Calu3 (cell line): ENCODE results near the gene OOSP4A. TPM values are rescaled to one million over a fixed set of nuclear protein-coding genes. Genes with fewer than 3 reads are reported as not detected.
A peak's percentile ranks its signal among the peaks of the same experiment; 100 is the strongest.

ENCODE experiments used
- BruUV-seq: library from RNA; stranded (reverse); fragments of 400-500 nt; replicated peaks from 2 replicates; lab custom pipeline; 2021; lab: Mats Ljungman, UMichigan
- CTCF ChIA-PET: fragments of 300-600 bp; sonication (Branson Sonifier 250); formaldehyde crosslinking; loops from one replicate; lab custom pipeline; 2022; ENCODE audit warnings: antibody characterized with exemption; lab: Charles Lee
- DNase-seq: peaks from one replicate; pipeline ENCODE4 v3.0.0; 2022
- H3K27ac Mint-ChIP-seq: one replicate; pipeline ENCODE4 v1.8.0; 2022; ENCODE audit warnings: mixed read lengths; ENCODE audit not compliant: unreplicated experiment
- H3K27me3 Mint-ChIP-seq: one replicate; pipeline ENCODE4 v1.8.0; 2022; ENCODE audit warnings: mixed read lengths; ENCODE audit not compliant: unreplicated experiment
- H3K36me3 Mint-ChIP-seq: one replicate; pipeline ENCODE4 v1.8.0; 2022; ENCODE audit warnings: mild to moderate bottlenecking, moderate library complexity, mixed read lengths; ENCODE audit not compliant: insufficient read depth, unreplicated experiment
- H3K4me1 Mint-ChIP-seq: one replicate; pipeline ENCODE4 v1.8.0; 2022; ENCODE audit warnings: mild to moderate bottlenecking, low read depth, mixed read lengths; ENCODE audit not compliant: unreplicated experiment
- H3K4me3 Mint-ChIP-seq: one replicate; pipeline ENCODE4 v1.8.0; 2022; ENCODE audit warnings: mild to moderate bottlenecking, low read depth, moderate library complexity, mixed read lengths; ENCODE audit not compliant: unreplicated experiment
- H3K9me3 Mint-ChIP-seq: one replicate; pipeline ENCODE4 v1.8.0; 2022; ENCODE audit warnings: low read depth, mixed read lengths; ENCODE audit not compliant: unreplicated experiment
- intact Hi-C: fragments of 100-400 bp; cut with micrococcal nuclease; formaldehyde crosslinking; loops from one replicate; pipeline ENCODE4 v1.10.0; 2022; ENCODE audit not compliant: unreplicated experiment
- total RNA-seq: library from RNA; stranded (reverse); gene quantifications from 2 replicates; pipeline ENCODE4 v1.2.3, GENCODE V29; 2022
- TF ChIP-seq, protein P1 (sequence below): fragments of 200-600 bp; IDR thresholded peaks from one replicate; pipeline ENCODE4 v1.8.0; 2022; ENCODE audit warnings: antibody characterized with exemption; ENCODE audit not compliant: unreplicated experiment

The OOSP4A gene
- total RNA-seq, 1 experiment from 2014 or later: not detected

- CTCF ChIA-PET: no interaction called here
- no peak overlapping the region for H3K27ac Mint-ChIP-seq
- no TSS peak for BruUV-seq
These were observed 22.7 kb upstream of the OOSP4A start for GRCh38 chr11:59941091-59941490.

DNA sequence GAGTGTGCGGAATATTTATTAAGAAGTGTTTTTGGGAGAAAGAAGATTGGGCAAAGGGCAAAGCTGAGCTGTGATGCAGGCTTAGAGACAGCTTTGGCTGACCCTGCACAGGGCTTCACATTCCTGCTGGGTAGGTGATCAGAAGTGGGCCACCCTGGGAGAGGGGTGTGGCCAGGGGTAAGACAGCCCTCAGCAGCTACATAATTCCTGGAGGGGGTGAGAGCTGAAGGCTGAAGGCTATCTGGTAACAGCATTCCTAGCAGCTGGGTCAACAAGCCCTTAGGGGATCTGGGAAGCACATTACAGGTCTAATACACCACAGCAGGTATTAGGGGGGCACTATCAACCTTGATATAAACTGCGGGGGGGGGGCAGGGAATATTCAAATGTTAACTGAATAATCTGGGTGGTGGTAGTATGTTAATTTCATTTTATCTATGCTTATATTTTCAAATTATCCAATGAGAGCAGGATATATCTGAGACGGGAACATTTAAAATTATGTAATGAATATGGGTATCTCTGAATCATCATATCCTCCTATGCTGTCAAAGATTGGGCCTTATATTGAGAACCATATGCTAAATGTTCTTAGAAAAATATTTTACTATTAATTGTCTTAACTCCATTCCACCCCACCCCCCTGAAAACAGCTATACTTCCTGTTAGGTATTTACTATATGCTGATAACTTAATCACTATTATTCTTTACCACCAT, 19.7 kb upstream of the OOSP4A start:
- H3K4me1 Mint-ChIP-seq: no peaks in the 10 kb centered on the region
- no TSS peak for BruUV-seq
- intact Hi-C loops: no loop called here
- H3K36me3 Mint-ChIP-seq: no peaks in the 10 kb centered on the region
- no peaks in the 10 kb centered on the region for H3K9me3 Mint-ChIP-seq
- CTCF ChIA-PET: no interaction called here
- H3K4me3 Mint-ChIP-seq: no peak overlapping the region
- H3K27ac Mint-ChIP-seq: no peak overlapping the region
- H3K27me3 Mint-ChIP-seq: no peaks in the 10 kb centered on the region
- TF ChIP-seq, protein P1, sequence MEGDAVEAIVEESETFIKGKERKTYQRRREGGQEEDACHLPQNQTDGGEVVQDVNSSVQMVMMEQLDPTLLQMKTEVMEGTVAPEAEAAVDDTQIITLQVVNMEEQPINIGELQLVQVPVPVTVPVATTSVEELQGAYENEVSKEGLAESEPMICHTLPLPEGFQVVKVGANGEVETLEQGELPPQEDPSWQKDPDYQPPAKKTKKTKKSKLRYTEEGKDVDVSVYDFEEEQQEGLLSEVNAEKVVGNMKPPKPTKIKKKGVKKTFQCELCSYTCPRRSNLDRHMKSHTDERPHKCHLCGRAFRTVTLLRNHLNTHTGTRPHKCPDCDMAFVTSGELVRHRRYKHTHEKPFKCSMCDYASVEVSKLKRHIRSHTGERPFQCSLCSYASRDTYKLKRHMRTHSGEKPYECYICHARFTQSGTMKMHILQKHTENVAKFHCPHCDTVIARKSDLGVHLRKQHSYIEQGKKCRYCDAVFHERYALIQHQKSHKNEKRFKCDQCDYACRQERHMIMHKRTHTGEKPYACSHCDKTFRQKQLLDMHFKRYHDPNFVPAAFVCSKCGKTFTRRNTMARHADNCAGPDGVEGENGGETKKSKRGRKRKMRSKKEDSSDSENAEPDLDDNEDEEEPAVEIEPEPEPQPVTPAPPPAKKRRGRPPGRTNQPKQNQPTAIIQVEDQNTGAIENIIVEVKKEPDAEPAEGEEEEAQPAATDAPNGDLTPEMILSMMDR: no peak
- DNase-seq: no peak

More at GRCh38 chr11:59941091-59941490, 22.7 kb upstream of the OOSP4A start:
- no peaks in the 10 kb centered on the region for H3K9me3 Mint-ChIP-seq
- no peaks in the 10 kb centered on the region for H3K27me3 Mint-ChIP-seq
- no peak overlapping the region for H3K4me3 Mint-ChIP-seq
- no peaks in the 10 kb centered on the region for H3K4me1 Mint-ChIP-seq
- TF ChIP-seq, protein P1: no peak
- DNase-seq: no peak
- intact Hi-C loops: no loop called here
- no peaks in the 10 kb centered on the region for H3K36me3 Mint-ChIP-seq

- intact Hi-C loops: no loop called here
- BruUV-seq: no TSS peak
- TF ChIP-seq, protein P1: no peak
- peaks cover 2% of the 10 kb centered on the region for H3K9me3 Mint-ChIP-seq
- H3K36me3 Mint-ChIP-seq: no peaks in the 10 kb centered on the region
- DNase-seq: no peak
- no peaks in the 10 kb centered on the region for H3K4me1 Mint-ChIP-seq
- H3K27ac Mint-ChIP-seq: no peak overlapping the region
- no peak overlapping the region for H3K4me3 Mint-ChIP-seq
- H3K27me3 Mint-ChIP-seq: no peaks in the 10 kb centered on the region
- CTCF ChIA-PET: interaction anchor here (0.7 kb wide), 1 partner anchor 204 kb away, joined by 3 read pairs; no protein-coding TSS in a partner anchor
These were observed 19.1 kb upstream of the OOSP4A start for GRCh38 chr11:59944720-59945119.

DNA sequence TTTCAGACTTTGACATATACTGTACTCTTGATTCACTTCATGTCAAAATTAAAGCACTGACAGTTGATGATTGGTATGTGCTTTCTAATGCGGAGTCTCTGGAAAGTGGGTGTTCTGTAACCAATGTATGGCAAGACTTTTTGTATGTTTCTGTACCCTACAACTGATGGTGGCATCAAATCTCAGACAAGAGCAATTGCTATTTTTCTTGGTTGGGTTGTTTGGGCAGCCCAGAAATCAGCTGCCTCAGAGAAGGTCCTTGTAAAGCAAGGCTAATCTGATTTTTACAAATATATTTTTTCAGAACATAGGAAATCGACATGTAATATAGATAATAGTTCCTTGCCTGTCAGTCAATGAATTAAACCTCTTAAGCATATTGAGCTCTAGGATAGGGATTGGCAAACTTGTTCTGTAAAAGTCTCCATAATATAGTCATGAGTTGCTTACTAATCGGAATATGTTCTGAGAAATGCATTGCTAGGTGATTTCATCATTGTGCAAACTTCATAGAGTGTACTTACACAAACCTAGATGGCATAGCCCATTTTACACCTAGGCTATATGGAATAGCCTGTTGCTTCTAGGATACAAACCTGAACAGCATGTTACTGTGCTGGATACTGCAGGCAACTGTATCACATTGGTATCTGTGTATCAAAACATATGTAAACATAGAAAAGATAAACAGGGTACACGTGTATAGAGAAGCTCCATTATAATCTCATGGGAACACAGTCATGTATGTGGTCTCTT, 10.2 kb upstream of the OOSP4A start:
- Mint-ChIP-seq H3K27me3 (no peaks in the 10 kb centered on the region), H3K27ac (peak overlapping the region; percentile 77), H3K4me1 (peaks cover 26% of the 10 kb centered on the region), H3K9me3 (peaks cover 8% of the 10 kb centered on the region), H3K36me3 (no peaks in the 10 kb centered on the region), H3K4me3 (no peak overlapping the region)
- TF ChIP-seq, protein P1: no peak
- CTCF ChIA-PET: no interaction called here
- DNase-seq: no peak
- intact Hi-C loops: no loop called here
- no TSS peak for BruUV-seq
